ENCODE measurements around the gene FBLN5.
"Not testable (repeated sequence)": the region's sequence is repeated elsewhere in the genome, so short reads cannot be mapped to it uniquely, and the experiment has no call there.

FBLN5 gene

GRCh38 chr14:91858536-91859275 lies 88.8 kb downstream of the FBLN5 start:
- DNase-seq: no peak

- DNase-seq: no peak
Observed at GRCh38 chr14:91857614-91858013, 89.9 kb downstream of the FBLN5 start.

GRCh38 chr14:91854327-91854934 lies 93.1 kb downstream of the FBLN5 start:
- no peak for DNase-seq

GRCh38 chr14:91851563-91851962 lies 95.9 kb downstream of the FBLN5 start:
- DNase-seq: no peak

- no peak for DNase-seq
Observed at GRCh38 chr14:91848504-91849001, 98.9 kb downstream of the FBLN5 start.

- no peak for DNase-seq
Observed at GRCh38 chr14:91847693-91848092, 99.8 kb downstream of the FBLN5 start.

- DNase-seq: no peak
Observed at GRCh38 chr14:91845652-91846051, 101.8 kb downstream of the FBLN5 start.

- DNase-seq: not testable (repeated sequence)
Observed at GRCh38 chr14:91845056-91845455, 102.4 kb downstream of the FBLN5 start.

GRCh38 chr14:91844029-91844428 lies 103.5 kb downstream of the FBLN5 start:
- DNase-seq: no peak

- no peak for DNase-seq
Observed at GRCh38 chr14:91843437-91843836, 104.1 kb downstream of the FBLN5 start.

- DNase-seq: no peak
Observed at GRCh38 chr14:91841065-91841464, 106.4 kb downstream of the FBLN5 start.

- DNase-seq: no peak
Observed at GRCh38 chr14:91839749-91840148, 107.7 kb downstream of the FBLN5 start.

GRCh38 chr14:91837076-91837475 lies 110.4 kb downstream of the FBLN5 start:
- DNase-seq: no peak

- no peak for DNase-seq
Observed at GRCh38 chr14:91835920-91836843, 111.3 kb downstream of the FBLN5 start.

- DNase-seq: no peak
Observed at GRCh38 chr14:91835197-91835919, 112.1 kb downstream of the FBLN5 start.

GRCh38 chr14:91834571-91834970 lies 112.9 kb downstream of the FBLN5 start:
- DNase-seq: no peak

GRCh38 chr14:91831337-91831736 lies 116.2 kb downstream of the FBLN5 start:
- DNase-seq: no peak

- no peak for DNase-seq
Observed at GRCh38 chr14:91830777-91831176, 116.7 kb downstream of the FBLN5 start.

GRCh38 chr14:91829511-91829910 lies 118.0 kb downstream of the FBLN5 start:
- DNase-seq: no peak

GRCh38 chr14:91827746-91828145 lies 119.7 kb downstream of the FBLN5 start:
- DNase-seq: no peak

Data from KG1 (cell line).